B cell (primary cell): ENCODE measurements around the gene BACE1-AS. TPM values are rescaled to one million over a fixed set of nuclear protein-coding genes. Genes with fewer than 3 reads are reported as not detected.

Experiments
- ATAC-seq: fragments of 200-7000 bp; cut with Tn5 transposase; one replicate; pipeline ENCODE4 v1.10.0; 2021; ENCODE audit warnings: low read depth, mild to moderate bottlenecking, moderate number of reproducible peaks, moderate library complexity
- CTCF ChIA-PET: fragments of 350-600 bp; sonication (Branson Sonifier 250); formaldehyde crosslinking; loops from one replicate; lab custom pipeline; 2021; ENCODE audit warnings: antibody characterized with exemption, inconsistent platforms; lab: Charles Lee
- POLR2A ChIA-PET: fragments of 350-600 bp; sonication (Branson Sonifier 250); formaldehyde crosslinking; loops from one replicate; lab custom pipeline; 2021; ENCODE audit warnings: antibody characterized with exemption; lab: Charles Lee
- DNase-seq: peaks from one replicate; pipeline ENCODE4 v3.0.0; 2013
- H2AFZ ChIP-seq: 2 replicates; pipeline ENCODE4 v1.6.1; 2012; ENCODE audit warnings: mild to moderate bottlenecking, low read depth, low read length; ENCODE audit not compliant: insufficient read depth, poor library complexity, severe bottlenecking
- H3K27ac ChIP-seq, 2 donors: 1 replicate in 1 of 2; 2 replicates in 1 of 2; pipeline ENCODE4 v1.5.1; 2012 to 2013; ENCODE audit warnings: low read length in 2 of 2, mild to moderate bottlenecking in 2 of 2, moderate library complexity in 1 of 2
- H3K27me3 ChIP-seq, 4 experiments: fragments of 200-600 bp in 1 of 4; sonication (generic) in 1 of 4; replicated peaks in 1 of 4; 1 replicate in 2 of 4; 2 replicates in 2 of 4; pipeline versions ENCODE4 v1.6.1 to v1.7.0; 2013 to 2016; ENCODE audit warnings: low read length in 3 of 4, mild to moderate bottlenecking in 2 of 4, mixed read lengths in 1 of 4, moderate library complexity in 1 of 4; ENCODE audit not compliant: insufficient read depth in 4 of 4, control insufficient read depth in 3 of 4; ENCODE audit errors: control extremely low read depth in 1 of 4
- H3K36me3 ChIP-seq, 2 experiments: replicated peaks in 1 of 2; 1 replicate in 1 of 2; 2 replicates in 1 of 2; pipeline versions ENCODE4 v1.6.1 to v1.7.1; 2013; ENCODE audit warnings: low read length in 1 of 2; ENCODE audit not compliant: insufficient read depth in 2 of 2, control insufficient read depth in 1 of 2; ENCODE audit errors: control extremely low read depth in 1 of 2, extremely low read depth in 1 of 2
- H3K4me1 ChIP-seq, 2 donors: fragments of 200-600 bp in 1 of 2; sonication (generic) in 1 of 2; 1 replicate in 1 of 2; 2 replicates in 1 of 2; pipeline versions ENCODE4 v1.5.1 to v1.6.1; 2013 to 2017; ENCODE audit warnings: low read length in 2 of 2; ENCODE audit not compliant: control insufficient read depth in 2 of 2, insufficient read depth in 2 of 2
- H3K4me2 ChIP-seq: replicated peaks from 2 replicates; pipeline ENCODE3; 2012; ENCODE audit warnings: mild to moderate bottlenecking, low read depth, low read length; ENCODE audit not compliant: poor library complexity, severe bottlenecking
- H3K4me3 ChIP-seq, 5 experiments: fragments of 200-600 bp in 1 of 5; sonication (generic) in 1 of 5; 1 replicate in 3 of 5; 2 replicates in 2 of 5; pipeline versions ENCODE4 v1.5.1 to v1.7.0; 2011 to 2016; ENCODE audit warnings: low read length in 4 of 5, mild to moderate bottlenecking in 4 of 5, low read depth in 2 of 5, control low read depth in 1 of 5, moderate library complexity in 1 of 5; ENCODE audit not compliant: insufficient read depth in 1 of 5; ENCODE audit errors: control extremely low read depth in 1 of 5, extremely low read depth in 1 of 5
- H3K79me2 ChIP-seq: fragments of 200-600 bp; sonication (generic); one replicate; pipeline ENCODE4 v1.6.0; 2016; ENCODE audit warnings: low read length; ENCODE audit not compliant: control insufficient read depth, insufficient read depth
- H3K9ac ChIP-seq: fragments of 200-600 bp; sonication (generic); 2 replicates; pipeline ENCODE4 v1.6.1; 2017; ENCODE audit warnings: mild to moderate bottlenecking, low read length, moderate library complexity
- H3K9me3 ChIP-seq, 3 donors: one replicate each; pipeline versions ENCODE4 v1.6.1 to v1.7.1; 2013; ENCODE audit warnings: low read length in 2 of 3; ENCODE audit not compliant: control insufficient read depth in 2 of 3, insufficient read depth in 1 of 3; ENCODE audit errors: control extremely low read depth in 1 of 3
- H4K20me1 ChIP-seq: 2 replicates; pipeline ENCODE4 v1.6.0; 2012; ENCODE audit warnings: mild to moderate bottlenecking, low read length; ENCODE audit not compliant: insufficient read depth, control insufficient read depth, poor library complexity, severe bottlenecking
- H3K27ac Mint-ChIP-seq: one replicate; pipeline ENCODE4 v1.8.0; 2021; ENCODE audit warnings: mixed read lengths
- H3K27me3 Mint-ChIP-seq: one replicate; pipeline ENCODE4 v1.8.0; 2021; ENCODE audit warnings: mixed read lengths
- H3K4me1 Mint-ChIP-seq: one replicate; pipeline ENCODE4 v1.8.0; 2021; ENCODE audit warnings: mixed read lengths
- H3K4me3 Mint-ChIP-seq: one replicate; pipeline ENCODE4 v1.8.0; 2021; ENCODE audit warnings: mixed read lengths
- H3K9me3 Mint-ChIP-seq: one replicate; pipeline ENCODE4 v1.8.0; 2022; ENCODE audit warnings: mixed read lengths; ENCODE audit not compliant: insufficient read depth
- CTCF ChIP-seq: fragments of 200-600 bp; IDR thresholded peaks from one replicate; pipeline ENCODE4 v1.8.0; 2022; ENCODE audit warnings: antibody characterized with exemption, mild to moderate bottlenecking
- EZH2 ChIP-seq: IDR thresholded peaks from 2 replicates; pipeline ENCODE4 v1.6.1; 2012; ENCODE audit warnings: borderline replicate concordance, low read depth, mild to moderate bottlenecking, moderate library complexity, low read length; ENCODE audit not compliant: insufficient read depth, poor library complexity, severe bottlenecking
- WGBS: methylation state at CpG from one replicate; pipeline ENCODE4 v1.1.5; 2013; ENCODE audit warnings: missing lambda C conversion rate; ENCODE audit not compliant: insufficient coverage; 5-methylcytosine and 5-hydroxymethylcytosine counted together
- intact Hi-C: fragments of 100-400 bp; cut with micrococcal nuclease; formaldehyde crosslinking; loops from one replicate; pipeline ENCODE4 v1.10.0; 2022
- polyA plus RNA-seq: library from polyadenylated mRNA; depleted of rRNA; stranded (reverse); fragments of >200 nt; gene quantifications from 2 replicates; pipeline ENCODE4 v1.2.3, GENCODE V29; 2012
- total RNA-seq, 2 donors: library from RNA; stranded (reverse); fragments of 120-200 nt in 1 of 2; gene quantifications; 1 replicate in 1 of 2; 2 replicates in 1 of 2; pipeline versions ENCODE4 v1.2.3 to v1.2.4, GENCODE V29; 2013 to 2022

BACE1-AS gene
- total and polyA plus RNA-seq, 2 donors (not counting 1 experiment from before 2014, with no cell fraction given): 3.5 to 11.2 TPM

GRCh38 chr11:117292616-117293015 is 1.5 kb downstream of the BACE1-AS start:
- CTCF ChIA-PET: no interaction called here
- Mint-ChIP-seq H3K4me1 (no peaks in the 10 kb centered on the region), H3K27me3 (no peaks in the 10 kb centered on the region), H3K27ac (no peak overlapping the region), H3K4me3 (no peak overlapping the region), H3K9me3 (no peaks in the 10 kb centered on the region)
- H3K79me2 ChIP-seq: no peaks in the 10 kb centered on the region
- TF ChIP-seq EZH2 (no peak), CTCF (no peak)
- H3K36me3 ChIP-seq: peaks cover 0 to 3% of the 10 kb centered on the region in 2 experiments
- no peak overlapping the region for H3K9ac ChIP-seq
- intact Hi-C loops: no loop called here
- POLR2A ChIA-PET: no interaction called here
- H3K27ac ChIP-seq: no peak overlapping the region
- no peak overlapping the region for H3K4me3 ChIP-seq
- no peaks in the 10 kb centered on the region for H3K4me1 ChIP-seq
- no peaks in the 10 kb centered on the region for H3K9me3 ChIP-seq
- H2AFZ ChIP-seq: no peak overlapping the region
- WGBS: 97% methylated on average over 2 of the region's 2 CpGs
- ATAC-seq (no peak), DNase-seq (no peak)
- H4K20me1 ChIP-seq: no peaks in the 10 kb centered on the region
- H3K27me3 ChIP-seq: no peaks in the 10 kb centered on the region
- H3K4me2 ChIP-seq: no peak overlapping the region

- 95% methylated on average over 5 of the region's 9 CpGs for WGBS
- Mint-ChIP-seq H3K27me3 (no peaks in the 10 kb centered on the region), H3K9me3 (no peaks in the 10 kb centered on the region), H3K27ac (no peak overlapping the region), H3K4me3 (no peak overlapping the region), H3K4me1 (no peaks in the 10 kb centered on the region)
- Histone ChIP-seq H3K4me3 (no peak overlapping the region), H3K36me3 (no peaks in the 10 kb centered on the region), H3K4me1 (no peaks in the 10 kb centered on the region), H4K20me1 (no peaks in the 10 kb centered on the region), H3K27me3 (no peaks in the 10 kb centered on the region), H2AFZ (no peak overlapping the region), H3K9ac (no peak overlapping the region), H3K4me2 (no peak overlapping the region), H3K79me2 (no peaks in the 10 kb centered on the region), H3K27ac (no peak overlapping the region), H3K9me3 (no peaks in the 10 kb centered on the region)
- no peak for TF ChIP-seq EZH2
- TF ChIP-seq CTCF: no peak
- DNase-seq (no peak), ATAC-seq (no peak)
- CTCF ChIA-PET: no interaction called here
- intact Hi-C loops: no loop called here
- POLR2A ChIA-PET: no interaction called here
These were observed 4.4 kb downstream of the BACE1-AS start for GRCh38 chr11:117295438-117296137.
